Upper lobe of left lung (tissue), 6 donors: ENCODE measurements around the gene TUBA1C. TPM values are rescaled to one million over a fixed set of nuclear protein-coding genes. Genes with fewer than 3 reads are reported as not detected.

Source experiments
- ATAC-seq, 2 donors: fragments of 200-7000 bp; cut with Tn5 transposase; one replicate each; pipeline ENCODE4 v1.9.1; 2022; ENCODE audit warnings: mild to moderate bottlenecking in 2 of 2, moderate library complexity in 2 of 2; ENCODE audit not compliant: low FRiP score in 2 of 2
- DNase-seq, 2 donors: peaks; one replicate each; pipeline ENCODE4 v3.0.0-alpha.2; 2019 to 2020
- H3K27ac ChIP-seq, 4 donors: fragments of 200-600 bp; sonication (generic); one replicate each; pipeline ENCODE4 v1.5.1; 2016 to 2019
- H3K27me3 ChIP-seq, 4 donors: fragments of 200-600 bp; sonication (generic); one replicate each; pipeline ENCODE4 v1.5.1; 2017 to 2019
- H3K36me3 ChIP-seq, 4 donors: fragments of 200-600 bp; sonication (generic); one replicate each; pipeline ENCODE4 v1.5.1; 2016 to 2019
- H3K4me1 ChIP-seq, 4 donors: fragments of 200-600 bp; sonication (generic); one replicate each; pipeline ENCODE4 v1.5.1; 2018 to 2019
- H3K4me3 ChIP-seq, 4 donors: fragments of 200-600 bp; sonication (generic); one replicate each; pipeline ENCODE4 v1.5.1; 2017 to 2019; ENCODE audit warnings: mild to moderate bottlenecking in 2 of 4, moderate library complexity in 1 of 4
- H3K9me3 ChIP-seq, 4 donors: fragments of 200-600 bp; sonication (generic); one replicate each; pipeline ENCODE4 v1.5.1; 2018 to 2019
- EP300 ChIP-seq, 4 donors: sonication (generic); formaldehyde crosslinking; IDR thresholded peaks; one replicate each; pipeline ENCODE4 v1.5.1; 2017; ENCODE audit warnings: antibody characterized with exemption in 4 of 4, control low read depth in 2 of 4
- POLR2A ChIP-seq, 4 donors: fragments of 450-650 bp; IDR thresholded peaks; one replicate each; pipeline ENCODE4 v1.5.1; 2016 to 2017; ENCODE audit warnings: antibody characterized with exemption in 4 of 4, mild to moderate bottlenecking in 2 of 4
- POLR2AphosphoS5 ChIP-seq, 2 donors: sonication (generic); formaldehyde crosslinking; IDR thresholded peaks; one replicate each; pipeline ENCODE4 v1.5.1; 2017; ENCODE audit warnings: antibody characterized with exemption in 2 of 2
- WGBS, 2 donors: methylation state at CpG; one replicate each; pipeline ENCODE4 v1.1.5; 2017 to 2018; 5-methylcytosine and 5-hydroxymethylcytosine counted together
- total RNA-seq, 6 donors: library from RNA; depleted of rRNA in 4 of 6; stranded (reverse); fragments of >200 nt in 4 of 6; gene quantifications; one replicate each; pipeline versions ENCODE4 v1.1.0 to v1.2.1, GENCODE V29; 2016 to 2021
- TF ChIP-seq, protein P1 (sequence below), 6 experiments: fragments of 450-650 bp in 4 of 6; fragments of 200-600 bp in 2 of 6; sonication (generic) in 2 of 6; IDR thresholded peaks; one replicate each; pipeline ENCODE4 v1.5.1; 2016 to 2019; ENCODE audit warnings: antibody characterized with exemption in 6 of 6
- donor health status: DM: no; HTN: no; CAD: no; lungs with moderate emphysema.
- donor health status: DM: no; HTN: yes; CAD: no; lungs with severe emphysema.

Gene TUBA1C
- 100 to 1,000 TPM in 4 of 6 donors, 10 to 100 TPM in 2; 50.3 to 375 (median 108) TPM for total RNA-seq

DNA sequence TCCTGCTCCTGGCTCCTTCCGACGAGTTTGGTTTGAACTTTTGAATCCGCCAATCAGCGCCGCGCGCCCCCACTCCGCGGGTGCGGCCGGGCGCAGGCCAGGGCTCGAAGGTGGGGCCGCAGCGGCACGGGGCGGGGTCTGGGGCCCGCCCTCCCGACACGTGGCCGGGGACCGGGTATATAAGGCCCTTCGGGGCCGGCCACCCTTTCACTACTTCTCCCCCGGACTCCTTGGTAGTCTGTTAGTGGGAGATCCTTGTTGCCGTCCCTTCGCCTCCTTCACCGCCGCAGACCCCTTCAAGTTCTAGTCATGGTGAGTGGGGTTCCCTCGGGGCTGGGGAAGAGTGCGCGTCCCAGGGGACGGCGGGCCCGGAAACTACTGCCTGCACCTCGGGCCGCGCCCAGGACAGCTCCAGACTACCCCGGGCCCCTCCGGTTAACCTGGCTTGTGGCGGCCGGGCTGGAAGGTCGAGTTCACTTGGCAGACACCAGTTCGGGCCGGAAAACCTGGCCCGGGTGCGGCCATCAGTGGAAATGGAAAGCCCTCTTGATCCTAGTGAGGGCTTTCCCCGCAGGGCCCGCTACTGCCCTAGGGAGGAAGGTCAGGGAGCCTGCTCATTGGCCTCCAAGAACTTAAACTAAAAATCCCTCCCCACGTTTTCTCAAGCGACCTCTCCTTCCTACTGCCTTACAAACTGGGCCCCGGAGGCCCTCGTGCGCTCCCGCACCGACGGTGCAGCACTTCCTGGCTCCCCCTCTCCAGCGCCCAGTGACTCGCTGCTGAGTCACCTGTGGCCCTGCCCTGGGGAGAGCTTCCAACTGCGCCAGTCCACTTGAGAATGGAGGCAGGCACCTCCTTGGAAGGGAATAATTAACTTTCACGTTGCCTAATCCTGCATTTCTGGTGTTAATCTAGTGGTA, at the start of gene TUBA1C:
TSS of gene TUBA1C (plus strand) at position 210 of the 920 bp plus-strand sequence. CDS start at position 310, 100 bp downstream.
- H3K4me1 ChIP-seq: peaks cover 34 to 58% (median 43%) of the 10 kb centered on the region in 4 donors
- DNase-seq (peak; percentile 96 to 98), ATAC-seq (peak; percentile 97 to 98)
- peak within 1 kb of the TSS; percentile 68 to 97 (median 84) for H3K4me3 ChIP-seq
- H3K9me3 ChIP-seq: no peaks in the 10 kb centered on the region
- WGBS, 2 donors: 1% methylated on average over 47 to 60 of the region's 61 CpGs
- no peaks in the 10 kb centered on the region for H3K27me3 ChIP-seq
- TF ChIP-seq EP300 (IDR thresholded peaks at IDR 0.05) (peak in 1 of 4 donors; percentile 1), POLR2A (IDR thresholded peaks at IDR 0.05) (peak; percentile 47 to 99 (median 86)), POLR2AphosphoS5 (IDR thresholded peaks at IDR 0.05) (peak; percentile 95 to 96)
- TF ChIP-seq, protein P1, sequence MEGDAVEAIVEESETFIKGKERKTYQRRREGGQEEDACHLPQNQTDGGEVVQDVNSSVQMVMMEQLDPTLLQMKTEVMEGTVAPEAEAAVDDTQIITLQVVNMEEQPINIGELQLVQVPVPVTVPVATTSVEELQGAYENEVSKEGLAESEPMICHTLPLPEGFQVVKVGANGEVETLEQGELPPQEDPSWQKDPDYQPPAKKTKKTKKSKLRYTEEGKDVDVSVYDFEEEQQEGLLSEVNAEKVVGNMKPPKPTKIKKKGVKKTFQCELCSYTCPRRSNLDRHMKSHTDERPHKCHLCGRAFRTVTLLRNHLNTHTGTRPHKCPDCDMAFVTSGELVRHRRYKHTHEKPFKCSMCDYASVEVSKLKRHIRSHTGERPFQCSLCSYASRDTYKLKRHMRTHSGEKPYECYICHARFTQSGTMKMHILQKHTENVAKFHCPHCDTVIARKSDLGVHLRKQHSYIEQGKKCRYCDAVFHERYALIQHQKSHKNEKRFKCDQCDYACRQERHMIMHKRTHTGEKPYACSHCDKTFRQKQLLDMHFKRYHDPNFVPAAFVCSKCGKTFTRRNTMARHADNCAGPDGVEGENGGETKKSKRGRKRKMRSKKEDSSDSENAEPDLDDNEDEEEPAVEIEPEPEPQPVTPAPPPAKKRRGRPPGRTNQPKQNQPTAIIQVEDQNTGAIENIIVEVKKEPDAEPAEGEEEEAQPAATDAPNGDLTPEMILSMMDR (IDR thresholded peaks at IDR 0.05): peak in 2 of 6 experiments; percentile 1 to 11
- peak within 1 kb of the TSS; percentile 98 to 99 (median 98) for H3K27ac ChIP-seq
- H3K36me3 ChIP-seq: peaks cover 6 to 13% (median 7%) of the 10 kb centered on the region in 4 donors

DNA sequence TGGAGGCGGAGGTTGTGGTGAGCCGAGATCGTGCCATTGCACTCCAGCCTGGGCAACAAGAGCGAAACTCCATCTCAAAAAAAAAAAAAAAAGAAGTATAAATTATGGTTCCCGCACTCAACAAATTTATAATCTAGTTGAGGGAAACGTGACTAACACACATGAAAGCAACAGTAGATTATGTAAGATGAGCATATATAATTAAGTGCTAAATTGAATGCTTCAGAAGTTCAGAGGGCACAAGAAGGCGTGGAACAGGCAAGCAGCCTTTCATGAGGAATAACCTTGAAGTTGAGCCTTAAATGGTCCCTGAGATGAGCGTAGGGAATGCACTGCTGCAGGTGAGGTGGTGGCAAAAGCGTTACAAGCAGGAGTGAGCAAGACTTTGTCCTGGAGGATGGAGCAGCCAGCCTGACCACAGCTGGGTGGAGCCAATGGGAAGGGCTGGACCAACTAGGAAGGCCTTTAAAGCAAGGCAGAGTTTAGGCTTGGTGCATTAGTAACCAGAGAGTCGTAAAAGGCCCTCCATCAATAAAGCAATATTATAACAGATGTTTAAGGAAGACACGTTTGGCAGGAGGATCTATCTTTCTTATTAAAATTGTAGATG, 45.4 kb upstream of the TUBA1C start:
- no peak for ATAC-seq

DNA sequence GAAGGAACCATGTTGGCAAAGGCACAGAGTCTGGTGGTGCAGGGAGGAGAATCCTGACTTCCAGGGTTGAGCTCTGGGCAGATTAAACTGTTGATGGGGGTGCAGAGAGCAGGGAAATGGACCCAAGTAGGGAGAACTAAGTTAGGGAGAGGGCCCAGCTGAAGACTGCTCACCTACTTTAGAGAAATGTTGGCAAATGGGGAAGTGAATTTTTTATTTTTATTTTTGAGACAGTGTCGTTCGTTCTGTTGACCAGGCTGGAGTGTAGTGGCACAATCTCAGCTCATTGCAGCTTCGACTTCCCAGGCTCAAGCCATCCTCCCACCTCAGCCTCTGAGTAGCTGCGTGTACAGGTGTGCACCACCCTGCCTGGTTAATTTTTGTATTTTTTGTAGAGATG, 43.9 kb upstream of the TUBA1C start:
- Histone ChIP-seq H3K27me3 (no peaks in the 10 kb centered on the region), H3K27ac (no peak overlapping the region), H3K36me3 (no peaks in the 10 kb centered on the region), H3K9me3 (no peaks in the 10 kb centered on the region), H3K4me1 (peaks cover 0 to 26% (median 23%) of the 10 kb centered on the region in 4 donors), H3K4me3 (no peak overlapping the region)
- no peak for TF ChIP-seq POLR2AphosphoS5 (IDR thresholded peaks at IDR 0.05)
- TF ChIP-seq POLR2A (IDR thresholded peaks at IDR 0.05): no peak
- TF ChIP-seq EP300 (IDR thresholded peaks at IDR 0.05): no peak
- TF ChIP-seq, protein P1 (IDR thresholded peaks at IDR 0.05): no peak
- DNase-seq (no peak), ATAC-seq (no peak)
- WGBS, 2 donors: 78 to 79% methylated on average over 4 of the region's 4 CpGs

More for the DNA sequence above, 45.4 kb upstream of the TUBA1C start:
- WGBS, 2 donors: 84 to 92% methylated on average over 11 of the region's 11 CpGs
- TF ChIP-seq POLR2AphosphoS5 (IDR thresholded peaks at IDR 0.05) (no peak), POLR2A (IDR thresholded peaks at IDR 0.05) (no peak)
- no peak overlapping the region for H3K27ac ChIP-seq
- H3K27me3 ChIP-seq: no peaks in the 10 kb centered on the region
- no peaks in the 10 kb centered on the region for H3K9me3 ChIP-seq
- H3K4me1 ChIP-seq: peaks cover 9 to 26% (median 19%) of the 10 kb centered on the region in 4 donors
- H3K36me3 ChIP-seq: no peaks in the 10 kb centered on the region
- DNase-seq: no peak
- H3K4me3 ChIP-seq: no peak overlapping the region

DNA sequence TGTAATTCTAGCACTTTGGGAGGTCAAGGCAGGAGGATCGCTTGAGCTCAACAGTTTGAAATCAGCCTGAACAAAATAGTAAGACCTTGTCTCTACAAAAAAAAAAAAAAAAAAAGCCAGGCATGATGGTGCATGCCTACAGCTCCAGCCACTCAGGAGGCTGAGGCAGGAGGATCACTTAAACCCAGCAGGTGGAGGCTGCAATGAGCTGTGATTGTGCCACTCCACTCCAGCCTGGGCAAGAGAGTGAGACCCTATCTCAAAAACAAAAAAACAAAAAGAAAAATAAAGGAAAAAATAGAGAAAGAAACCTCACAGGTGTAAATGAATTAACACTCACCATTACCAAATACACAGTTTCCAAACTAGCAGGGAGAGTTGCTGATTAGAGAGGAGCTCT, 41.8 kb upstream of the TUBA1C start:
- TF ChIP-seq POLR2A (IDR thresholded peaks at IDR 0.05) (no peak), EP300 (IDR thresholded peaks at IDR 0.05) (no peak), POLR2AphosphoS5 (IDR thresholded peaks at IDR 0.05) (no peak)
- TF ChIP-seq, protein P1 (IDR thresholded peaks at IDR 0.05): no peak
- Histone ChIP-seq H3K9me3 (no peaks in the 10 kb centered on the region), H3K4me3 (no peak overlapping the region), H3K4me1 (peaks cover 0 to 29% (median 26%) of the 10 kb centered on the region in 4 donors), H3K27me3 (no peaks in the 10 kb centered on the region), H3K36me3 (no peaks in the 10 kb centered on the region), H3K27ac (peak overlapping the region; percentile 70 to 80 (median 76))
- DNase-seq (no peak), ATAC-seq (no peak)
- WGBS, 2 donors: 87 to 100% methylated on average over 1 of the region's 1 CpG
